ENCODE measurements around the gene SSTR5.
A peak's percentile ranks its signal among the peaks of the same experiment; 100 is the strongest.

Gene SSTR5

DNA sequence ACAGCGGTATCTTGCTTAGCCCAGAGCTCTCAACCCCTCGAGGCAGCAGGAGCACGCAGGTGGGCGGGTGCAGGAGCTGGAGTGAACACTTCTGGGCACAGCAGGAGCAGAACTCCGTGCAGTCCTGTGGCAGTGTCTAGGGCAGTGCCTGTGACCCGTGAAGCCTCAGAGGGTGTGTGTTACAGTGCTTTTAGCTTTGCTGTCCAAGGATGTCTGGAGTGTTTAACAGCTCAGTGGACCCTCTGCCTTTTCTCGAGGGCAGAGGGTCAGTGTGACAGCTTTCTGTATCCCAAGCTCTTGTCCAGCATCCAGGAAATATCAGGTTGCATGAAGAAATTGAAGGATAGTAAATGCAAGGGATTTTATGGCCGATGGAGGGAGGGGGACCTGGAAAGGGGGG is 16.4 kb upstream of the SSTR5 start:
- no peak for DNase-seq

- DNase-seq: peak; percentile 80
Observed at GRCh38 chr16:1057252-1057932, 15.2 kb upstream of the SSTR5 start.

DNA sequence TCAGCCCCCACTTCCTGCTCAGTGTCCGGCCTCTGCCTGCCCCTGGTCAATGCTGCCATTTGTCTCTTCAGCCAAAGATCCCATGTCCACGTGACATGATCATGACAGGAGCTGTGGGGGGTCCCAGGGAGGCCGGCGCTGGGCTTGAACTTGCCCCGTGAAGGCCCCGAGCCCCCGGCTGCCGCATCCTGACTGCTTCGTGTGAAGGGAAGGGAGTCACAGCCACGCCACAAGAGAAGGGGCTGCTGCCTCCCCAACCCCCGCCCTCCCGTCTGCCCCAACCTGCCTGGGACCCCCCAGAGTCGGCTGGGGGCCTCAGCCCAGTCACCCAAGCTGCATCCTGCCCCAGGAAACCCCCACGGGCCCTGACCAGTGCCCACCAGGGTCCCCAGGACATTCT is 14.3 kb upstream of the SSTR5 start:
- no peak for DNase-seq

DNA sequence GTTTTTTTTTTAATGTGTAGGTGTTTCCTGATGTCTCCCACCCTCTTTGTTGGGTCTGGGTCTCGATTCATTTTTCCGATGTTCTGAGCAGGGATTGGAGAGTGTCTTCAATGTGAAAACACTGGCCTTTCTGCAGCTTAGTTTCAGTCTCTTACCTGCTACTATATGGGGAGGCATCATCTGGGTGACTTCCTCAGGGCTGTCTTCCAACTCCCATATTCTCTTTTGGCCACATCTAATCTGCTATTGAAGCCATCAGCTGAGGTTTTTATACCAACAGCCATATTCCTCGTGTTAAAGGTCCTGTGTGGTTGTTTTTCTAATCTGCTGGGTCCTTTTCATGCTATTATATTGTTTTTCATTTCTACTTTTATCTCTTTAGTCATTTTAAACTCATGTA is 13.2 kb upstream of the SSTR5 start:
- no peak for DNase-seq

DNA sequence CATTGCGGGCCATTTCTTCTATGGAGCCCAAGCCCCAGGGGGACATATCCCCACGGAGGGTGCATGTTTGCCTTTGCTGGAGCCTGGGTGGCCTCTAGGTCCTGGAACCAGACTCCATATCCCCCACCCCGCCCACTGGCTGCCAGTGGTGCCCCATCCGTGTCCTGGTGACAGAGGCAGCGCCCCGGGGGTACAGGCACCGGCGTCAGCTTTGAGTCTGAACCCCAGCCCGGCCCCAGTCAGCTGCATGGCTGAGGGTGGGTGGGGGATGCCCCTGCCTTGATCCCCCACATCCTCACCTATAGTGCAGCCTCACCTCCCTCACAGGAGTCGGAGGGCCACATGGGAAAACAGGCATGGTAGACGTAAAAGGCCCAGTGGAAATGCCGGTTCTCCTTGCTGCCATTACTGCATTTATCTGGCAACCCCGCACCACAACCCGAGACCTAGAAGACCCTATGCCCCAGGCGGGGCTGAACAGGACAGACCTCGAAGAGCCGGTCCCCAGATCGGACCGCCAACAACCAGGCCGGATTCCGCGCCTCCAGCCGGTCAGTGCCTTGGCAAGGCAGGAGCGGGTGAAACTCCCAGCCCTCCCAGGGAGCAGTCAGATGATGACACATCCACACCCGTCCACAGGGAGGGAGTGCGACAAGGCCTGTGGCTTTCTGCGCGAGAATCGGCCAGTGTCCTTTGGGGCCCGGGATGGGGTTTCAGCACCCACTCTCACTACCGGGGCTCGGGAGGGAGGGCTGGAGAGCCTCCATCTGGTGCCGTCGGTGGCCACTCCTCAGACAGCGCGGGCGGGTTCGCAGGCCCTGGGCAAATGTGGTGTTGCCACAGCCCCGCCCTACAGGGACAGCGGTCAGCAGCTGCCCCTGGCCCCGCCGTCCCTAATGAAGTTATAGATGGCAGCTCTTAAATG is 11.9 kb upstream of the SSTR5 start:
- no peak for DNase-seq

DNA sequence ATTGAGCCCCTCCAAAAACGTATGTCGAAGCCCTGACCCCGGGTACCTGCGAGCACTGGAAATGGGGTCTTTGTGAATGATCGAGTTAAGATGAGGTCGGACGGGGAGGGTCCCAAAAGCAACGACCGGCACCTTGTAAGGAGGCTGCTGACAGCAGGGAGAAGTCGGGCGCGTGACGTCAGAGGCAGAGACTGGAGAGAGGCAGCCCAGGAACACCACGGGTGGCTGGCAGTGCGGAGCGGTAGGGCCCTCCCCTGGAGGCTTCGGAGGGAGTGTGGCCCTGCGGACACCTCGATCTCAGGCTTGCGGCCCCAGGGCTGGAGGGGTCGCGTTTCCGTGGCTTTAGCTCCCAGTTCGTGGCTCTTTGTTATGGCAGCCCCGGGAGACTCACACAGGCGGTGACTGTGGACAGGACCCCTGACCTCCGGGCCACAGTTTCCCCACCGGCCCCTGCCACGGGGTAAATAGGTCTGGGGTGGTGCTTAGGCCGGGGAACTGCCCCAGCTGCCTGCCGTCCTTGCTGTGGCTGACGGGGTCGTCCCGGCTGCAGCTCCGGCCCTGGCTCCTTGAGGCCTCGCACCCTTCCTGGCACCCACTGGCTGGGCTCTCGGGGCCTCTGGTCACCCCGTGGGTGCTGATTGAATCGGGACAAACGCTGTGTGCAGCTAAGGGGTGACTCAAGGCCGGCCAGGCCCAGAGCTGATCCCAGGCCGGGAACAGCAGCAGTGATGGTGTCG is 10.6 kb upstream of the SSTR5 start:
- DNase-seq: no peak

- no peak for DNase-seq
Observed at GRCh38 chr16:1062895-1063294, 9.7 kb upstream of the SSTR5 start.

- no peak for DNase-seq
Observed at GRCh38 chr16:1063728-1064127, 8.8 kb upstream of the SSTR5 start.

GRCh38 chr16:1065469-1066128 is 6.9 kb upstream of the SSTR5 start:
- DNase-seq: no peak

DNA sequence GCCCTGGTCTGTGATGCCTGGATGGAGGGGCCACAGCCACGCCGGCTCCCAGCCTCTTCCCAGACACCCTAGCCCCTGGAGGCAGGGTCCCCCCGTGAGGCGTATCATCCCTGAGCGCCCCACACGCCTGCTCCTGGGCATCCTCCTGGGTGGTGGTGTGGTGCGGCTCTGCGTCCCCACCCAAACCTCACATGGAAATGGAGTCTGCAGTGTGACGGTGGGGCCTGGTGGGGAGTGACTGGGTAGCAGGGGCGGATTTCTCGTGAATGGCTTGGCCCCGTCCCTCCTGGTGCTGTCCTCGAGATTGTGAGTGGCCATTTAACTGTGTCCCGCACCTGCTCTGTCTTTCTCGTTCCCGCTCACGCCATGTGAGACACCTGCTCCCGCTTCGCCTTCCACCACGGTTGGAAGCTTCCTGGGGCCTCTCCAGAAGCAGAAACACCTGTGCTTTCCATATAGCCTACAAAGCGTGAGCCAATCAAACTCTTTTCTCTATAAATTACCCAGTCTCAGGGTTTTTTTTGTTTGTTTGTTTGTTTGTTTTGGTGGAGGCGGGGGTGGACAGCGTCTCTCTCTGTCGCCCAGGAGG is 5.9 kb upstream of the SSTR5 start:
- no peak for DNase-seq

- DNase-seq: no peak
Observed at GRCh38 chr16:1067629-1068028, 4.9 kb upstream of the SSTR5 start.

- DNase-seq: no peak
Observed at GRCh38 chr16:1068451-1068850, 4.1 kb upstream of the SSTR5 start.

DNA sequence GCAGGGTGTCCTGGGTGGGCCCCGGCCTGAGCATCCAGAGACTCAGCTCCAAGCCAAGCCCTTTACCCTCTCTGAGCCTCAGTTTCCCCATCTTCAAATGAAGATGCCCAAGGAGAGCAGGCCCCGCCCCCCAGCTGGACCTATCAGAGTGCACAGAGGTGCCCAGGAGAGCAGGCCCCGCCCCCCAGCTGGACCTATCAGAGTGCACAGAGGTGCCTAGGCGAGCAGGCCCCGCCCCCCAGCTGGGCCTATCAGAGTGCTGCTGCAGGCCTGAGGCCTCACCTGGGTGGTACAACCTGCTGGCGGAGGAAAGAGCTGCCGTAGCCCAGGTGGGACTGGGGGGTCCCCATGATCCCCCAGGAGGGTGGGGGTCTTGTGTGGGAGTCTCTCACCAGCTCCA is 3.4 kb upstream of the SSTR5 start:
- peak; percentile 37 for DNase-seq

GRCh38 chr16:1070084-1070863 is 2.3 kb upstream of the SSTR5 start:
- no peak for DNase-seq

DNA sequence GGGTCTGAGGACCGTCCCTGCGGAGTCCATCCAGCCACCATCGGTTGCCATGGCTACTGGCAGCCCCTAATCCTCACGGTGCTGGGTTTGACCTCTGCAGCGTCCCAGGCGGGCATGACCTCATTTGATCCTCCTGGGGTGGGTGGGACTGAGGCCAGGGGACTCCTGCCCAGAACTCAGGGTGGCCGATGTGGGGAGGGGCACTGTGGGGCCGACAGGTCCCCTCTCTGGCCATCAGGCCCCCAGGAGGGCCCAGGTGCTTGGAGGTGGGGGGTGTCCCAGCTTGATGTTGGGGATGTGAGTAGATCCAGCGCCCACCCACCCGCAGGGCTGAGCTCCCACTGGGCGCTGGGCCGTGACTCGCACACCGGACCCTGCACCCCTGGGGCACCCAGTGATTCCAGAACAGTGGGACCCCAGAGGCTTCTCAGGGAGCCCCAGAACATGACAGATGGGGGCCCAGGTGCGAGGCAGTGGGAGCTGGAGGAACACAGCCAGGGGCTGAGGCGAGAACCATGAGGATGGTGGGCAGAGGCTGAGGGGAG is 1.6 kb upstream of the SSTR5 start:
- no peak for DNase-seq

DNA sequence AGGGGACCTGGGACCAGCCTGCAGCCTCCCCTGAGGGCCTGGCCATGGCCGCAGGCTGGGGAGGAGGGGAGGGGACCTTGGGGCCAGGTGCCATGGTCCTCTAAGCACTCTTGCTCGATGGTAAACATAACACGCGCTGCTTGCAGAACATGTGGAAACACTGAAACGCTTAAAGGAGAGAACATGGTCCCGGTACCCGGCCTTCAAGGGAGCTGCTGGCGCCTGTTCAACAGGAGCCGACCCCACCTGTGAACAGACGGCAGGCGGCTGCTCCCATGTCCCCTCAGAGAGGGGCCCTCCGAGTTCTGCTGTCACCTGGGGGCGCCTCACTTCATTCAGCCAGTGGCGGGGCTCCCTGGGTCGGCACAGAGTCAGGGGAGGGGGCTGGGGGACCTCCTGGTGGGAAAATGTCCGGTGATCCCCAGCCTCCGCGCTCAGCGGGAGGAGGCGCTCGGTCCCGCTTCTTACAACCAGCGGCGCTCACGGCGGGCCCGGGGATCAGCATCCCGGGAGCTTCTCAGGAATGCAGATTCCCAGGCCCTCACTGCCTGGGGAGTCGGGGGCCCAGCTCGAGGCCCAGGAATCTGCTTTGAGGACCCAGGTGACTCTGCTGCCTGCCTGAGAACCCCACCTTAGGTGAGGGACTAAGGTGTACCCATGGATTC is 854 bp upstream of the SSTR5 start:
- no peak for DNase-seq

DNA sequence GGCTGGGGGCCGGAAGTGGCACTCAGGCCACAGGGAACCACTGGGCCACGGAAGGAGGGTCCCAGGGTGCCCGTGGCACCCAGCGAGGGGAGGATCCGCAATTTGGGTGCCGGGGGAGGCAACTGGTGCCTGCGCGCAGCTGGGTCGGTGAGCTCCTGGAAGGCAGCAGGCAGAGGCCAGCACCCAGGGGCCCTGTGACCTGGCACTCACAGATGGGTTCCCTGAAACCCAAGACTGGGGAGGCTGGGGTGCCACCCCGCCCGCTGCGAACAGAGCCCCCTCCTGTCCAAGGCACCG is 663 bp downstream of the SSTR5 start:
- DNase-seq: no peak

DNA sequence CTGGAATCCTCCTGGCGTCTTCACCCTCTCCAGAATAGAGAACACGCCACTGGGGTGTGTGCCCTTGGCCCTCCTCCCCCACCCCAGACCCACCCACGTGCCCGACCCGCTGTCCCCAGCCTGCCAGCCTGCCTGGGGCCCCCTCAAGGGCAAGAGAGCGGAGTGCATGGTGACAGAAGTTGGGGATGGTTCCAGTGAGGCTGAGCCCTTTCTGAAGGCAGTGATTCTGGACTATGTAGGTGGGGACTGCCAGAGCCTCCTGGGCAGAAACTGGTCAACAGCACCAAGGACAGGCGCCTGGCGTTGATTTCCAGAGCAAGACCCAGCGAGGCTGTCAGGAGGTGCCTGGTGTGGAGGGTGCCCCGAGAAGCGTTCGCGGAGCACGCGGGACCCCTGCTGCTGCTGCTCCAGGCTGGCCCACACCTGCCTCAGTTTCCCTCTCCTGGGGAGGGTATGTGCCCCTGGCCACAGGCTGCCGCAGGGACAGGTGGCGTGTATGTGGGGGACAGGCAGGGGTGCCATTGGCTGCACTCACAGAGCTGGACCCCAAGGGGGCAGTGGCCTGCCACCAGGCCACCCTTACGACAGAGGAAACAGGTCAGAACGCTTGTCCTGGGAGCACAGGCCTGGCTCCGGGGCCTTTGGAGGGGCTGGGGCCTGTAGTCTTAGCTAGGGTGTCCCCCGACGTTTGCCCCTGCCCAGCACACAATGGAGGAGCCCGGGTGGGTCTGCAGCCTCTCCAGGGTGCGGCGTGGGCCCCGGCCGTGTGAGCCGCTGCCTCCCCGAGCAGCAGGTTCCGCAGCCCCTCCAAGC is 1.2 kb downstream of the SSTR5 start:
- DNase-seq: no peak

- no peak for DNase-seq
Observed at GRCh38 chr16:1074379-1074649, 1.8 kb downstream of the SSTR5 start.

DNA sequence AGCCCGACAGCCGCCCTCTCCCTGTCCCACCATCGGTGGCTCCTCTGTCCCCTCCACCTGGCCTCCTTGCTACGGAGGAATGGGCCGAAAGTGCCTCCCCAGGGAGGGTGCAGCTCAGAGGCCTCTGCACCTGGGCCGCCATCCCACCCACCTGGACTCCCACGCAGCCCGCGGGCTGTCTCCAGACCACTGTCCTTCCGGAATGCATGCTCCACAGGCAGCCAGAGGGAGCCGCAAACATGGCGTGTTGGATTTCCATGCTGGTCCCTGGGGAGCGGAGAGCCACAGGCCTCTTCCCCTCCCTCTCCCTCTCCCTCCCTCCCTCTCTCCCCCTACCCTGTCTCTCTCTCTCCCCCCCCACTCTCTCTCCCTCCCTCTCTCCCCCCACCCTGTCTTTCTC is 3.0 kb downstream of the SSTR5 start:
- no peak for DNase-seq

Measured in stimulated activated CD4-positive, alpha-beta T cell treated with anti-CD3 and anti-CD28 coated beads, Interleukin-15, amount 100 ng/mL, for 24 hours (primary cell).